ENCODE results near the gene HOXA13. TPM values are rescaled to one million over a fixed set of nuclear protein-coding genes. Genes with fewer than 3 reads are reported as not detected.

HOXA13 gene
- total and polyA plus RNA-seq, 11 donors, result not detected

DNA sequence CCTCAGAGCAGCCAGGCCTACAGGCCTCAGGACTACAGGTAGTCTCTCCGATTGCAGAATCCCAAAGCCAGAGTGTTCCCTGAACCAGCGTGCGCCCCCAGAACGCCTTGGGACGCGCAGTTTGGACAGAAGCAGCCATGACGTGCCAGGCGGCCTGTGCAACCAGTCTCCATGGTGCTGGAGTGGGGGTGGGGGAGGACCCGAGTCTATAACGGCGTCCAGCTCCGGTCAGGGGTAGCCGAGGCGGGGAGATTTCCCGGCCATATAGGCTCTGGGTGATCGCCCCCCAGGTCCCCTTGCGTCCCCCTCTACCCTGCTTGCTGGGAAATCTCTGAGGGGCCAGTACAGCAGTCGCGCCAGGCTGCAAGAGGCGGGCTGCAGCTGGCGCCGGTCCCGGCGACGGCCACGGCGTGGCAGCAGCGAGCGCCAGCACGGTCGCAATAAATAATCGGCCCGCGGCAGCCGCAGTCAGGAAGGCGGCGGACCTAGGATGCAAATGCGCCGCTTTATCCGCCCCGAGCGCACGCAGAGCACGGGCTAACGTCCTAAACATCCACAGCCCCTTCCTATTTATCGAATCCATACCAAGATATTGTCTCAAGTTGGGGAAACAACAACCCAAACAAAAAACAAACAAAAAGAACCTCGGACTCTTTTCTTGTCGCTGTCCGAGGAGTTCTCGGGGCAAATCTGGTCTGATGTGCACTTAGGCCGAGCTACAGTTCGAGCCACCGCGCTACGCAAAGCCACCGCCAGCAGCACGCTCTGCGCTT, 49.1 kb downstream of the HOXA13 start:
- intact Hi-C loops (cut with DNase I), result loop anchor here in 5 of 10 donors (10.0 kb wide), 3 partner anchors 1066 to 1286 kb away; no protein-coding TSS in a partner anchor
- Histone ChIP-seq H3K4me1 (peaks cover 3 to 59% (median 24%) of the 10 kb centered on the region in 12 donors), H3K27ac (peak overlapping the region in 1 of 12 donors; percentile 92), H3K9me3 (no peaks in the 10 kb centered on the region), H3K36me3 (no peaks in the 10 kb centered on the region), H3K27me3 (peaks cover 89 to 100% (median 99%) of the 10 kb centered on the region in 9 donors), H3K4me3 (peak overlapping the region in 11 of 12 donors; percentile 1 to 39 (median 33))
- TF ChIP-seq CTCF (IDR thresholded peaks at IDR 0.05), result peak; percentile 64 to 90 (median 82)
- TF ChIP-seq POLR2A (IDR thresholded peaks at IDR 0.05), result no peak
- ATAC-seq, result peak; percentile 55 to 85 (median 71)
- WGBS, 4 donors, result 1 to 2% (median 2%) methylated on average over 34 to 58 of the region's 58 CpGs
- DNase-seq, result peak; percentile 52 to 80 (median 64)

GRCh38 chr7:27149842-27150567, 49.9 kb downstream of the HOXA13 start:
- TF ChIP-seq CTCF (IDR thresholded peaks at IDR 0.05) (no peak), POLR2A (IDR thresholded peaks at IDR 0.05) (no peak)
- WGBS, 4 donors, result 27 to 51% (median 37%) methylated on average over 13 of the region's 13 CpGs
- Histone ChIP-seq H3K27me3 (peaks cover 89 to 100% (median 99%) of the 10 kb centered on the region in 9 donors), H3K36me3 (no peaks in the 10 kb centered on the region), H3K9me3 (no peaks in the 10 kb centered on the region), H3K4me3 (peak overlapping the region in 2 of 12 donors; percentile 33 to 38), H3K27ac (peak overlapping the region in 1 of 12 donors; percentile 92), H3K4me1 (peaks cover under 1 to 56% (median 23%) of the 10 kb centered on the region in 12 donors)
- intact Hi-C loops (cut with DNase I), result loop anchor here in 5 of 10 donors (10.0 kb wide), 3 partner anchors 1065 to 1285 kb away; no protein-coding TSS in a partner anchor
- DNase-seq (peak in 2 of 5 donors; percentile 5 to 61), ATAC-seq (no peak)

DNA sequence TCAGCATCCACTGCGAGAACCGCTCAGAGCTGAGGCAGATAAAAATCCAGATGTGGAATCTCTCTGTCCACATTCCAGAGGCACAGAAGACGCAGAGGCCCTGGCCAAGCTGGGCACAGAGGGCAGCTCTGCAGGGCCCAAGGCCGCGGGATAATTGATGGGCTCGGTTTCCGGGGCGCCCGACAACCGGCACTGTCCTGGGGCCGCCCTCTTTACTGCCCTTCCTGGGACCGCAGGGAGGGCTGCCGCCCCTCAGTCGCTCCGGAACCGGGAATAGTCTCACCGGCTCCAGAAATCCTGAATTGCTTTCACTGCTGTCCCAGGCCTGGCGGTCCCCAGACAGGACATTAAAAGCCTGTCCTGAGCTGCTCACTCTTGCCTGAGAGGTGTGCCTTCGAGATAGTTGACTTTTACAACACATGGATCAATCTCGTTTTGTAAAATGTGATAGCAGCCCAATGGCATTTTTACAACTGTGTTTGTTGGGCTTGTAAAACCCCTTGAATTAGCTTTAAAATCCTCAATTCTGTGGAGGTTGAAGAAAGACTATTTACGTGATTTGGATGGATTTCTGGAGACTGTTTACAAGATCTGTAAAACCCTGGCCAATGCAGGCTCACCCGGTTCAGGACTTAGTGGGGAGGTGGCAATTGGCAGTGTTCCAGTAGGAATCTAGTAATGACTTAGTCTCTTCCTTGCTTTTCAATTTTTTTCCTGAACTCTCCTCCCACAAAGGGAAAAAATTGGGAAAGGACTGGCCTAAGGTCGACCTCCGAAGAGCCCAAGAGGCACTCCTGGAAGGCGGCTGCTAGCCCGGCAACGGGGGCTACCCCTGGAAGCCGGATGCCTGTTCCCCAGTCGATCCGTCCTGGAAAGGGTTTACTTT, 50.9 kb downstream of the HOXA13 start:
- Histone ChIP-seq H3K27ac (peak overlapping the region in 1 of 12 donors; percentile 76), H3K4me3 (no peak overlapping the region), H3K36me3 (no peaks in the 10 kb centered on the region), H3K27me3 (peaks cover 88 to 100% (median 99%) of the 10 kb centered on the region in 9 donors), H3K9me3 (no peaks in the 10 kb centered on the region), H3K4me1 (peaks cover 0 to 56% (median 20%) of the 10 kb centered on the region in 12 donors)
- ATAC-seq (no peak), DNase-seq (peak in 1 of 5 donors; percentile 37)
- WGBS, 4 donors, result 15 to 40% (median 31%) methylated on average over 28 to 30 of the region's 30 CpGs
- intact Hi-C loops (cut with DNase I), result no loop called here
- TF ChIP-seq CTCF (IDR thresholded peaks at IDR 0.05), result no peak
- TF ChIP-seq POLR2A (IDR thresholded peaks at IDR 0.05), result no peak

All from heart left ventricle (tissue), 16 donors.